Stimulated activated CD4-positive, alpha-beta T cell treated with anti-CD3 and anti-CD28 coated beads, TNF-alpha, amount 100 ng/mL, for 24 hours (primary cell): Measurements from ENCODE around the gene DAB2IP.

ENCODE experiments used
- DNase-seq, 3 experiments: peaks; one replicate each; pipeline ENCODE4 v3.0.0-alpha.2; 2020; ENCODE audit warnings: low read depth in 3 of 3

DAB2IP gene

DNA sequence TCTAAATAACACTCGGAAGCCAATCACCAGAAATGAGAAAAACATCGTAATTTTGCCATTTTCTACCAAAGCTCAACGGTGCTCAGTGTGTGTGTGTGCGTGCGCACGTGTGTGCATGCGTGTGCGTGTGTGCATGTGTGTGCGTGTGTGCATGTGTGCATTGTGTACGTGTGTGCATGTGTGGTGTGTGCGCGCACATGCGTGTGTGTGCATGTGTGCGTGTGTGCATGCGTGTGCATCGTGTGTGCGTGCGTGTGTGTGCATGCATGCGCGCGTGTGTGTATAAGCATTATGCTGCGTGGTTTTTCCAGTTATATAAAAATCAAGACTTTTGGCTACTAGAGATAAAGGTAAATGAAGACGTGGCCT is 165.0 kb downstream of the DAB2IP start:
- no peak for DNase-seq

DNA sequence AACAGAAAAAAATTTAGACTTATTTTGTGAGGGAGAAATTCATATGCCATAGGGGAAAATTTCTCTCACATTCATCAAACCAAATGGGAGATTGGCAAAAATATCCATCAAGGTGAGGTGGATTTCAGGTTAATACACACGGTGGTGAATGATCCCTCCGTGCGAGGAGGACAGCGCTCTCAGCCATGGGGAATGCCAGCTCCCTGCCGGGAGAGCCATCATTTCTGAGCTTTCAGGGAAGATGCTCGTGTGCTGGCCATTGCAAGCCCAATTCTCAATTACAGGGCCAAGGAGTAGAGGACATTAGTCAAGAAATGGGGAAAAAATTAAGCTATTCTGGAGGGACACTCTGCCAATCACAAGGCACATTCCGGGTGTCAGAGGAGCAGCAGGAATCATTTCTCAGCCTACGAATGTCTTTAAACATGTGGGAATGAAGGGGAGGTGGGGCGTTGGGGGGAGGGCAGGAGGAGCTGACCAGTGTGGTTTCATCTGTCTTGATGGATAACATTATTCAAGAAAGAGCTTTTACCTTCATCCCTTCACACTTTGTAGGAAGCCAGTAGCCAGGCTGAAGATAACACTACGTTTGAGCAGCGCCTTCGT is 165.5 kb downstream of the DAB2IP start:
- no peak for DNase-seq

DNA sequence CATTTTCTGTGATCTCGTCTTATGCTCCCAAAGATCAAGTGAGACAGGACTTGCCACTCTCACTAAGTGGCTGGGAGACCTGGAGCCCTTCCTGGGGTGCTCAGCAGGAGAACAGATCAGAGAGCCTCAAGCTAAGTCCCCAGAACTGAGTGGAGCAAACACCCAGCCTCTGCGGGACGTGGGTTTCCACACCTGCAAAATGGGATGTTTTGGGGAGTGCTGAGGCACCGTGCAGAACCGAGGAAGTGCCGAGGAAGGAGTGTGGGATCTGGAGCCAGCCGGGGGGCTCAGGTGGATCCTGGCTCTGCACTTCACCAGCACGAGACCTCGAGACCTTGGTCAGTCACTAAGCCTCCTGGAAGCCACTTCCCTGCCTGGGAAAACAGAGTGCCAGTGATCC is 166.0 kb downstream of the DAB2IP start:
- no peak for DNase-seq

DNA sequence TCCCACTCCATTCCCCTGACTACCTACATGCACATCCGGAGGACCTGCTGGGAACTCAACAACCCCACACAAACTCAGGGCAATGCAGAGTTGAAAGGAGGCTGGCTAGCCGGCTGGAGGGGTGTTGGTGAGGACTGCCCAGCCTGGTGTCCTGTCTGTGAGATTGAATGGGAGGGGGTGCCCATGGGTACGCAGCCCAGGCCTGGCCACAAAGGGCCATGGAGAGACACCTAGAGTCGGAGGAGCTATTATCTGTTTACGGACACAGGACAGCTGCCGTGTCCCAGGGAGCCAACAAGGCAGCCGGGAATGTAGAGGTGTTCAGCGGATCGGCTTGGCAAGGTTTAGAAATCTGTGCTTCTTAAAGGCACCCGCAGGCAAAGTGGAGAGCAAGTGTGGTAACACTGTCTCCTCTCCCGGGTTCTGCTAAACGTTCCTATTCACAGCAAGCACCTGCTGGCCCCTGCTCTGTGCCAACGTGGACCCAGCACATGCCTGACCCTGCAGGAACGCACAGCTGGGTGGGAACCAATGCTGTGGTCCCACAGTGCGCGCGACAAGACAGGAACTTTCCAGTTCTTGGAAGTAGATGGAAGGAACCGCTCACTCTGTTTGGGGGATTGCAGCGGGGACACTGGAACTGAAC is 166.7 kb downstream of the DAB2IP start:
- DNase-seq = no peak

DNA sequence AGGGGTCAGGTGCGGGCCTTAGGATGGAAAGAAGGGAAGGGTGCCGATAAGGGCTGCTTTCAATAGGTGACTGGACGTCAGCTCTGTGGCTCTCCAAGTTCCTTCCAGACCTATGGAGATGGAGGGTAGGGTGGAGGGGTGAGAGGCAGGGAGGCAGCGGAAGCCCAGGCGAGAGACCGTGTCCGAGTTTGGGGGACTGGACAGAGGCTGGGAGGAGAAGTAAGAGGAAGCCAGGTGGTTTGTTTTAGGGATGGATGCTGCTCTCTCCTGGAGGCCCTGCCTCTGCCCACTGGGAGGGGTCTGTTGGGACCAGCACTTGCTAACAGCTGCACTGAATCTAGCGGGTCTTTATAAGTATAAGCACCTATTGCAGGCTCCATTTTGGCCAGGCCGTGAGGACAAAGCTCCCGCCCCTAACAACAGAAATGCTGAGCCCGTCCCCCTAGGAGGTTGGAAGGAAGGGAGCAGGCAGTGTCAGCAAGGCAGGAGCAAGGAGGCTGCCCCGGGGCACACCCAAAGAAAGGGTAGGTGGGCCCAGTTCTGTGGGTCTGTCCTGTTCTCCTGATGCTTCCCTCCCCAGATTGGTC is 167.5 kb downstream of the DAB2IP start:
- DNase-seq = no peak

DNA sequence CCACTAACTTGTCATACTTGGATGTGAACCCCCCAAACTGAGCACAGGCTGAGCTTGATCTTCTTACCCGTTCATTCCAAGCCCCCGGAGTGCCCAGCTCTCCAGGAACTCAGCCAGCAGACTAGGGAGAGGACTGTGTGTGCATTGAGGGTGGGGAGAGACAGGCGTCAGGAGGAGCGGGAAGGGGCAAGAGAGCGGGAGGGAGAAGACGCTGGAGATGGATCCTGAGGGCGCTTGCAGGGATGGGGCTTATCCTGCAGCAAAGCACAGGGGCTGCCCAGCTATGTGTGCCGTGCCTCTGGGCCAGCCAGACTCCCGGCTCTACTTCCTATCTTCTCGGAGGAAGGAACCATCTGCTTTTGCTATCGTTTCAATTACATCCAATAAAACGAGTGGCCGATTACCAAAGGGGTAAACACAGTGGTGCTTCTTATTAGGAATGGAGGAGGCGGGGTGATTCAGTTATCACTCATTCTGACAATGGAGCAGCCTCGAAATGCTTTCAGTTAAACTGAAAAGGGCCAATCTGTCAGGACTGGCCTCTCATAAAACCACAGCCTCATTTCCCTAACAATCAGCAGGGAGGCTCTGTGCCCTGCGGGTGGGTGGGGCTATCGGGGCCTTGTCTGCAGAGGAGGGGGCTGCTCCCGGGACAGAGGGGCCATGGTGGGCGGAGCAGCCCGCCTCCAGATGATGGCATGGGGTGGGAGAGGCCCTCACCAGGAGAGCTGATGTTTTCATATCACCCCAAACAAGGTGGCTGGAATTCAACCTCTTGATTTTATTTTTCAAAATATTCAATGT is 168.2 kb downstream of the DAB2IP start:
- no peak for DNase-seq

DNA sequence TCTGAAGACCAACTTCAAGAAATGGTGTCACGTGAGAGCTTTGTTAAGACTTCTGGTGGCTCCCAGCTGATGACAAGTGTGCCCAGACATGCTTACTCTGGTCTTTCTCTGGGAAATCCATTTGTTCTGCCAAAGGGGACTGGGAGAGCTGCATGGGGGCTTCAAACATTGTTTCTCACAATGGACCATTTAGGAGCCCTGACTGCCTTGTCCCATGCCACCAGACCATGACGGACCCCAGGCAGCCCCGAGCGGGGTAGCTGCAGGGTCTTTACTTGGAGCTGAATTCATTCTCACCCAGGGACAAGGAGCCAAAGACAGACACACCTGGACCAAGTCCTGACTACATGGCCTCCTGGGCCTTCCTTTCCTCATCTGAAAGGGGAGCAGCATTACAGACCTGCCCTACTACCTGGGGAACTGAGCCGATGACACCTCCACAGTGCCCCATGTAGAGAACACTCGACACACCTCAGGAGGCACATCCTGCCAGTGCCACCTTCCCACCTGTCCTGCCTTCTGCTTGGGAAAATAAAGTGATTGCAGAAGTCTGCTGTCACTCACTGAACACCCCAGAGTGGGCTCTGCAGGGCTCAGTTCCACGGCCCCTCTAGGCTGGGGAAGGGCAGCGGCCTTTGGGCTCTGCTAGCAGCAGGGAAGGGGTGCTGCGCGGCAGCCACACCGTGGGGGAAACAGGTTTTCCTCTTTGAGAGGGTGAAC is 169.0 kb downstream of the DAB2IP start:
- no peak for DNase-seq

DNA sequence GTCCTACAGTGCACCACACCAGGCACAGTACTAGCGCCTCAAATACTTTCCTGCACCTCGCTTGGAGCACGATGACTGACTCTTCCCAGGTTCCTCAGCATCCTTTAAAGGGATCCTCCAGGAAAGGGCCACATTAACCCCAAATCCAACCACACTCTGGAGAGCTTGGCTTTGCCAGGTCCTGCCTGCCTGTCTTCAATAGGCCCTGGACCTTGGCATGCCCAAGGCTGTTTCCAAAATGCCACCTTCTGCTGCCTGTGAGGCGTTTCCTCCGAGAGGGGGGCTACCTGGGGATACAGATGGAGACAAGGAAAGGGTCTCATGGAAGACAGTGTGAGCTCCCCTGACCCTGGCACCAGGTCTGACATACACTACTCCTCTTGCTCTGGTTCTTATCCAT is 169.9 kb downstream of the DAB2IP start:
- DNase-seq = no peak

DNA sequence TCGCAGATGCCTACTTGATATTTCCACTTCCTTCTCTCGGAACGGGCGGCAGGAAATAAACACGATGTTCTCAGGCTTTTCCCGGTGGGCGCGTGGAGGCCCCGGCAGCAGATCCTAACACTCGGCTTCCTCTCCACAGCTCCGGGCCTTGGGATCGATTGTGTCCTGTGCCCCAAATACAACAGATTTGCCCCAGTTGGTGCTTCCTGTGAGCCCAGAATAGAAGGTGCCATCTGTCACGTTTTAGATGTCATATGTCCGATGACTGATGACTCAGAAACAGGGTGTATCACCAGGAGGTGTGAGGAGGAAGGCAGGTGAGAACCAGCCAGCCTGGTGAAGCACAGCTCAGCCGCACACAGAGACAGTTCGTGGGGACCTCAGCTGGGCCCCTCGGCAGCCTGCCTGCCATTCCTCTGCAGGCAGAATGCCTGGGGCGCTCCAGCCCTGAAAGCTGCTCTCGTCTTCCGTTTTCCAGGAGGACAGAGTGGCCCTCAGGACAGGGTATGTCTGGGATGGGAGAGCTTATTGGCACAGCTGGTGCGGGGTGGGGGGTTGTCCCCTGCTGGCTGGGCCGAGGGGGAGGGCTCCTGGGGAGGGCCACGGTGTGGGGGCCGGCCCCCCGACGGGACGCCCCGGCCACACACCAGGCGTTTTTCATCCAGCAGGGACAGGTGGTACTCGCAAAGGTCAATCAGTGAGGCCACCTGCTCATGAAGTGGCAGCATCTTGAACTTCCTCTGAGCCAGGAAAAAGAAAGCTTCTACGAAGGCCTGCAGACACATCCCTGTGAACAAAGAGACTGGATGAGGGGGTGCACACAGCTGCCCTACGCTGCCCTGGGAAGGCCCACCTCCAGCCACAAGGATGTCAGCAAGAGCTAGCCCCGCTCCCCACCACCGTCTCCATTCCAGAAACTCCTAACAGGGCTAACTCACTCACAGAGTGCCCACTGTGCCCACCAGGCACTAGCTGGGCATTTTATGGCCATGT is 171.0 kb downstream of the DAB2IP start:
- DNase-seq = no peak

DNA sequence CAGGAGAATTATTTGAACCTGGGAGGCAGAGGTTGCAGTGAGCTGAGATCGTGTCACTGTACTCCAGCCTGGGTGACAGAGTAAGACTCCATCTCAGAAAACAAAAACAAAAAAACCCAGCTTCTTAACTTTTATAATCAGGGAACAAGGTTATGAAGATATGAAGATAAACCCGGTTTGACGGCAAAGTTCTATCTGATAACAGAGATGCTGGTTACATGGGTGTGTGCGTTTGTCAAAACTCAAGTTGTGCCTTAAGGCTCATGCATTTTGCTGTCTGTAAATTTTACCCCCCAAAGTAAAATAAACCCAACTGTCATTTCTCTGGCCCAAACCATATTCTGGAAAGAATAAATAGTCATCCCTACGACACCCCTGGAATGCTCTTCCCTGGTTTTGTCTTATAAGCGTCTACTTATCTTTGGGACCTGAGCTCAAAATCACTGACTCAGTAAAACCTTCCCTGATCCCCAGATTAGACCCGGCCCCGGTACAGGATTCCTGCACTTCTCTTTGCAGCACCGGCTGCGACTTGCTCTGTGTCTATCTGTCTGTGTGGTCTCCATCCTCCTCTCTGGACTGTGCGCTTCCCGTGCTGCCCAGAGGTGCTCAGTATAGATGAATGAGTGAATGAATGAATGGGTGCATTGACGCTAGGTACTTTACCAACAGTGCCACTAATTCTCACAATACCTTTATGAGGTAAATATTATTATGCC is 172.2 kb downstream of the DAB2IP start:
- no peak for DNase-seq

DNA sequence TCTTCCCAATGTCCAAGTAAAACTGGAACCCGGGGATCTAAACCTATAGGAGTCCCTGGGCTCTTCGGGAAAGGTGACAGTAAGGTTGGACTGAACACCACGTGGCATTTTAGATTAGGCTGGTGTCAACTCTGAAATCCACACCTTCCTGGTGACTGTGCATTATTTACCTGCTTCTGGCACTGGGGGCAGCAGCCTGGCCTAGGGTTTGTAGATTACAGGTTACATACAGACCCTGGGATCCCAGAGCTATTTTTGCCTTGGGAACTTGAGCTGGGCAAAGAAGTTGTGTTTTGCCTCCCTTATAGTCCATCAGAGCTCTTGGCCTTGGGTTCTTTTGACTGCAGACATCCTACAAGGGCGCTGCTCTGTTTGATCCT is 173.2 kb downstream of the DAB2IP start:
- DNase-seq = no peak

DNA sequence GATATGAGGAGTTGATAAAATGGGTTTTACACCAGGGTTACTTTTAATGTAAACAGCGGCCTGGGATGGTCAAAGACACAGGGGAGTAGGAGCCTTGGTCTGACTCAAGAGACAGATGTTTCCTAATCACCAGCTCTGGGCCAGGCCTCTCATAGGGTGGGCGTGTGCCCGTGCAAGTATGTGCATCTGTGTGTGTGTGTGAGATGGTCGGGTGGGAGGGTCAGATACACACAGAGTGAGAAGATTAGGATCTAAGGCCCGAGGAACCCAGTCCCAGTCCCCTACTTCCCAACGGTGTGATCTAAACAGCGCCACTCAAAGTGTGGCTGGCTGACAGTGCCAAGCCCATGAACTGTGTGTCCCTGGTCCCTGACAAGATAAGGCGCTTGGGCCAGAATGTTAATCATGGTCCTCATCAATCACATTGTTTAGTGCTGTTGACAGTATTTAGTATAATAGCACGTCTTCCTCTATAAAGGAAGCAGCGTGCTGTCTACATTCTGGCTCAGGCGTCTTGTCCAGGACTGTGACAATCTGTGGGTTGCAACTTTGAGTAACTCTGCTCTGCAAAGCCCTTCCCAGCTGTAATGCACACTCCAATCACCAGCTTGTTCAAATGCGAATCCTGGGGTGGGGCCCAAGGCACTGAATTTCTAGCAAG is 173.7 kb downstream of the DAB2IP start:
- no peak for DNase-seq

DNA sequence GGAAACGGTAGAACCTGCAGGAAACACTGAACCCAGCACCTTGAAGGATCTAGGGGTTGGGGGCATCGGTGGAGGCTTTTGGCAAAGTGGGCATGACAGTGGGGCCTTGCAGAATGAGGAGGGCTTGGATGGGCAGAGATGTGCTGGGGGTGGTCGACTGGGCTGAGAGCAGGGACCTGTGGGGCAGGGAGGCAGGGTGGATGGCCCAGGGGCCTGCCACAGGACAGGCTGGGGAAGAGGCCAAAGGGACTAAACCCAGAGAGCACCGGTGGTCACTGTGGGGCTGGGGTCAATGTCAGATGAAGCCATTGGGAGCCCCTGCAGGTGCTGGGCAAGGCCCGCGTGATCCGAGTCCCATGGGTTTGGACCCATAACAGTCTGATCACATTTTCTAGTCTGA is 175.3 kb downstream of the DAB2IP start:
- no peak for DNase-seq

DNA sequence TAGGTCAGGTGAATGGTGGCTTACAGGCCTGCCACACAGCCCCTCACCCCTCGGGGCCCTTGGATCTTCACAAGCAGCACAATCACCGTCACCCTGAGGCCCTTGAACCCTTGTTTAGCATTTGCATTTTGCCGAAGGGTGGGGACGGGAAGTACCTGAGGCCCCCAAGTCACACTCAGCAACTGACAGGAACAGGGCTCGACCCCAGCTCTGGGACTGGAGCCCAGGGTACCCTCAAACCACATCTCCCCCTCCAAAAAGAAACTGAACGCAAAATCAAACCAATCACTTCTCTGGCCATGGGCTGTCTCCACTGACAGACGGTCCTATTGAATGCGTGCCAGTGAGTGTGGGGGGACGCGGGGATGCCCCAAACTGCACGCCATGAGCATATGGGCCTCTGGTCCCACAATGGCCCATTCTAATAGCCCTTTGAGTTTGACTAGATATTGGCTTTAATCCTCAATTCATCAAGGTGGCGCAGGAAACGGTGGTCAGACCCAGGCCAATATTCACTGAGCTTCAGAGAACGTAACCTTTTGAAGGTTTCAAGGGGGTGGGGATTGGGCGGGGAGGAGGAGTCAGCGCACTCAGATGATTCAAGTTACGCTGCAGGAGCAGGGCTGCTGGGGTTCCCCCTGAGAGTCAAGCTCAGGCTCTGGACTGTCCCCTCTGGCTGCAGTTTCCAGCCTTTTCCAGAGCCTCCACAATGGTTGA is 176.0 kb downstream of the DAB2IP start:
- DNase-seq = no peak

DNA sequence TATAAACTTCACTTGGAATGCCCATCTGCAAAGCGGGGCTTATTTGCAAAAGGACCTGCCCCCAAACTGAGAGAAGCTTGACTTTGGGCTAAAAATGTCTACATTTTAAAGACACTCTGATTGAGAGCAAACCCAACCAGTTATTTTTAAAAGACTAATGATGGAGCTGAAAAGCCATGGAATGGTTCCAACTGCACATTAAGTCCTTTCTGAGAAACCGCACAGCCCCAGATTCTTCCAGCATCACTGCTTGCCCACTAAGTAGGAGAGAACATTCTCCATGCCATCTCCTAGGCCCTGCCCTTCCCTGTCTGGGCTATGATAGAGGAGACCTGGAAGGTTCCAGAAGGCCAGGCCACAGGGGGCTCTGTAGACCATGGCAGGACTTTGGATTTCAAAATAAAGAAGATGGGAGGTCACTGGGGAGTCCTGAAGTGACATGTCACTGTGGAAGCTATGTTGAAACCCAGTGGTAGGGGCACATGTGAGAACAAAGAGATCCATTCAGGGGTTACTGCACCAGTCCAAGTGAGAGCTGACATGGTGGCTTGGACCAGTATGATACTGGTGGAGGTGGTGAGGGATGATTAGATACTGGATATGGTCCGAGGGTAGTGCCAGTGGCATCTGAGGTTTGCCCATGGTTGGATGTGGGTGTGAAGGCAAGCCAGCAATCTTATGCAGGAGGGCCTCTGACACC is 179.2 kb downstream of the DAB2IP start:
- no peak for DNase-seq

DNA sequence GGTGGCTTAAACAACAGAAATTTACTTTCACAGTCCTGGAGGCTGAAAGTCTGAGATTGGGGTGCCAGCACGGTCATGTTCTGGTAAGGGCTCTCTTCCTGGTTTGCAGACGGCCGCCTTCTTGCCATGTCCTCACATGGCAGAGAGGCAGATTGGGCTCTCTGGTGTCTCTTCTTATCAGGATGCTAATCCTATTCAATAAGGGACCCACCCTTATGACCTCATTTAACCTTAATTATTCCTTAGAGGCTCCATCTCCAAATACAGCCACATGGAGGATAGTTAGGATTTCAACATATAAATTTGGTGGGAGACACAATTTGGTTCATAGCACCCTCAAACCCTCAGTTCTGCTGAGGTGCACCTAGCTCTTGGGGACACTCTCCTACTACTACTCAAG is 180.4 kb downstream of the DAB2IP start:
- DNase-seq = no peak

DNA sequence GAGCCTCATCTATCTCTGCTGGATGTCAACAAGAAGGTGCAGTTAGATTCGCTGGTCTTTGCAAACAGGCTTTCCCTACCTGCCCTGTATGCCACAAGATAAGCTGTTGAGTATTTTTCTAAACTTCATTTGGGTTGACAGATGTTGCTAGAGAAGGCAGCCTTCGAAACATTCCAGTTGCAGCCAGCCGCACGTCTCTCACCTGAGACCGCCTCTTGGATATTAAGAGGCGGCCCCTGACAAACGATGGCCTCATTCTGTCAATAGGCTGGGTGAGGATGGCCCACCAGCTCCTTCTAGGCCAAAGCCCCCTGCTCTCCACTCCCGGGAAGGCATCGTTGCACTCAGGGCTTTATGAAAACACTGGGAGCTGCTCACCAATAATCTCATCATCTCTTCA is 181.6 kb downstream of the DAB2IP start:
- DNase-seq = no peak
